ENCODE data around the gene RABGAP1L.
"Not testable (repeated sequence)": the region's sequence is repeated elsewhere in the genome, so short reads cannot be mapped to it uniquely, and the experiment has no call there.

Gene RABGAP1L

GRCh38 chr1:174393885-174394284, 234.6 kb downstream of the RABGAP1L start:
- H3K4me1 ChIP-seq (ENCODE audit: control insufficient read depth, insufficient read depth, low read length, poor library complexity, severe bottlenecking) = no peaks in the 10 kb centered on the region
- no peaks in the 10 kb centered on the region for H3K9me3 ChIP-seq (ENCODE audit: control insufficient read depth, low read length)
- peaks cover 3% of the 10 kb centered on the region for H3K36me3 ChIP-seq (ENCODE audit: control insufficient read depth, insufficient read depth, low read length)
- DNase-seq = no peak
- H3K27ac ChIP-seq (ENCODE audit: insufficient read depth, low read length, poor library complexity, severe bottlenecking) = no peak overlapping the region
- no peak overlapping the region for H3K4me3 ChIP-seq (ENCODE audit: insufficient read depth, low read depth, low read length, poor library complexity, severe bottlenecking)
- no peaks in the 10 kb centered on the region for H3K27me3 ChIP-seq (replicated peaks; ENCODE audit: control insufficient read depth, insufficient read depth, low read length, poor library complexity, severe bottlenecking)

- H3K4me3 ChIP-seq (ENCODE audit: insufficient read depth, low read depth, low read length, poor library complexity, severe bottlenecking) = no peak overlapping the region
- no peak for DNase-seq
- H3K4me1 ChIP-seq (ENCODE audit: control insufficient read depth, insufficient read depth, low read length, poor library complexity, severe bottlenecking) = no peaks in the 10 kb centered on the region
- H3K9me3 ChIP-seq (ENCODE audit: control insufficient read depth, low read length) = no peaks in the 10 kb centered on the region
- no peaks in the 10 kb centered on the region for H3K27me3 ChIP-seq (replicated peaks; ENCODE audit: control insufficient read depth, insufficient read depth, low read length, poor library complexity, severe bottlenecking)
- H3K36me3 ChIP-seq (ENCODE audit: control insufficient read depth, insufficient read depth, low read length) = peaks cover 3% of the 10 kb centered on the region
- no peak overlapping the region for H3K27ac ChIP-seq (ENCODE audit: insufficient read depth, low read length, poor library complexity, severe bottlenecking)
These were observed 237.9 kb downstream of the RABGAP1L start for GRCh38 chr1:174397261-174397660.

GRCh38 chr1:174398246-174398645, 238.9 kb downstream of the RABGAP1L start:
- H3K27ac ChIP-seq (ENCODE audit: insufficient read depth, low read length, poor library complexity, severe bottlenecking) = no peak overlapping the region
- H3K4me1 ChIP-seq (ENCODE audit: control insufficient read depth, insufficient read depth, low read length, poor library complexity, severe bottlenecking) = no peaks in the 10 kb centered on the region
- peaks cover 3% of the 10 kb centered on the region for H3K36me3 ChIP-seq (ENCODE audit: control insufficient read depth, insufficient read depth, low read length)
- no peak overlapping the region for H3K4me3 ChIP-seq (ENCODE audit: insufficient read depth, low read depth, low read length, poor library complexity, severe bottlenecking)
- H3K9me3 ChIP-seq (ENCODE audit: control insufficient read depth, low read length) = no peaks in the 10 kb centered on the region
- H3K27me3 ChIP-seq (replicated peaks; ENCODE audit: control insufficient read depth, insufficient read depth, low read length, poor library complexity, severe bottlenecking) = no peaks in the 10 kb centered on the region
- no peak for DNase-seq

GRCh38 chr1:174399211-174399610, 239.9 kb downstream of the RABGAP1L start:
- no peaks in the 10 kb centered on the region for H3K4me1 ChIP-seq (ENCODE audit: control insufficient read depth, insufficient read depth, low read length, poor library complexity, severe bottlenecking)
- H3K36me3 ChIP-seq (ENCODE audit: control insufficient read depth, insufficient read depth, low read length) = peaks cover 3% of the 10 kb centered on the region
- no peak overlapping the region for H3K4me3 ChIP-seq (ENCODE audit: insufficient read depth, low read depth, low read length, poor library complexity, severe bottlenecking)
- H3K27me3 ChIP-seq (replicated peaks; ENCODE audit: control insufficient read depth, insufficient read depth, low read length, poor library complexity, severe bottlenecking) = no peaks in the 10 kb centered on the region
- DNase-seq = no peak
- H3K9me3 ChIP-seq (ENCODE audit: control insufficient read depth, low read length) = no peaks in the 10 kb centered on the region
- no peak overlapping the region for H3K27ac ChIP-seq (ENCODE audit: insufficient read depth, low read length, poor library complexity, severe bottlenecking)

- DNase-seq = no peak
- H3K27ac ChIP-seq (ENCODE audit: insufficient read depth, low read length, poor library complexity, severe bottlenecking) = no peak overlapping the region
- H3K9me3 ChIP-seq (ENCODE audit: control insufficient read depth, low read length) = no peaks in the 10 kb centered on the region
- H3K4me3 ChIP-seq (ENCODE audit: insufficient read depth, low read depth, low read length, poor library complexity, severe bottlenecking) = no peak overlapping the region
- no peaks in the 10 kb centered on the region for H3K4me1 ChIP-seq (ENCODE audit: control insufficient read depth, insufficient read depth, low read length, poor library complexity, severe bottlenecking)
- no peaks in the 10 kb centered on the region for H3K27me3 ChIP-seq (replicated peaks; ENCODE audit: control insufficient read depth, insufficient read depth, low read length, poor library complexity, severe bottlenecking)
- peaks cover 3% of the 10 kb centered on the region for H3K36me3 ChIP-seq (ENCODE audit: control insufficient read depth, insufficient read depth, low read length)
These were observed 241.8 kb downstream of the RABGAP1L start for GRCh38 chr1:174401075-174401474.

GRCh38 chr1:174405219-174405618, 245.9 kb downstream of the RABGAP1L start:
- no peak for DNase-seq
- Histone ChIP-seq H3K36me3 (ENCODE audit: control insufficient read depth, insufficient read depth, low read length) (no peaks in the 10 kb centered on the region), H3K4me3 (ENCODE audit: insufficient read depth, low read depth, low read length, poor library complexity, severe bottlenecking) (no peak overlapping the region), H3K27ac (ENCODE audit: insufficient read depth, low read length, poor library complexity, severe bottlenecking) (no peak overlapping the region), H3K9me3 (ENCODE audit: control insufficient read depth, low read length) (no peaks in the 10 kb centered on the region), H3K4me1 (ENCODE audit: control insufficient read depth, insufficient read depth, low read length, poor library complexity, severe bottlenecking) (no peaks in the 10 kb centered on the region), H3K27me3 (replicated peaks; ENCODE audit: control insufficient read depth, insufficient read depth, low read length, poor library complexity, severe bottlenecking) (no peaks in the 10 kb centered on the region)

GRCh38 chr1:174406421-174406820, 247.1 kb downstream of the RABGAP1L start:
- Histone ChIP-seq H3K9me3 (ENCODE audit: control insufficient read depth, low read length) (no peaks in the 10 kb centered on the region), H3K4me1 (ENCODE audit: control insufficient read depth, insufficient read depth, low read length, poor library complexity, severe bottlenecking) (no peaks in the 10 kb centered on the region), H3K27ac (ENCODE audit: insufficient read depth, low read length, poor library complexity, severe bottlenecking) (no peak overlapping the region), H3K4me3 (ENCODE audit: insufficient read depth, low read depth, low read length, poor library complexity, severe bottlenecking) (no peak overlapping the region), H3K36me3 (ENCODE audit: control insufficient read depth, insufficient read depth, low read length) (no peaks in the 10 kb centered on the region), H3K27me3 (replicated peaks; ENCODE audit: control insufficient read depth, insufficient read depth, low read length, poor library complexity, severe bottlenecking) (no peaks in the 10 kb centered on the region)
- no peak for DNase-seq

GRCh38 chr1:174407665-174408064, 248.3 kb downstream of the RABGAP1L start:
- H3K27ac ChIP-seq (ENCODE audit: insufficient read depth, low read length, poor library complexity, severe bottlenecking) = no peak overlapping the region

GRCh38 chr1:174408146-174408545, 248.8 kb downstream of the RABGAP1L start:
- Histone ChIP-seq H3K27me3 (replicated peaks; ENCODE audit: control insufficient read depth, insufficient read depth, low read length, poor library complexity, severe bottlenecking) (no peaks in the 10 kb centered on the region), H3K4me1 (ENCODE audit: control insufficient read depth, insufficient read depth, low read length, poor library complexity, severe bottlenecking) (no peaks in the 10 kb centered on the region), H3K9me3 (ENCODE audit: control insufficient read depth, low read length) (no peaks in the 10 kb centered on the region), H3K4me3 (ENCODE audit: insufficient read depth, low read depth, low read length, poor library complexity, severe bottlenecking) (no peak overlapping the region), H3K27ac (ENCODE audit: insufficient read depth, low read length, poor library complexity, severe bottlenecking) (no peak overlapping the region), H3K36me3 (ENCODE audit: control insufficient read depth, insufficient read depth, low read length) (no peaks in the 10 kb centered on the region)
- no peak for DNase-seq

More at GRCh38 chr1:174407665-174408064, 248.3 kb downstream of the RABGAP1L start:
- Histone ChIP-seq H3K4me1 (ENCODE audit: control insufficient read depth, insufficient read depth, low read length, poor library complexity, severe bottlenecking) (no peaks in the 10 kb centered on the region), H3K9me3 (ENCODE audit: control insufficient read depth, low read length) (no peaks in the 10 kb centered on the region), H3K4me3 (ENCODE audit: insufficient read depth, low read depth, low read length, poor library complexity, severe bottlenecking) (no peak overlapping the region), H3K27me3 (replicated peaks; ENCODE audit: control insufficient read depth, insufficient read depth, low read length, poor library complexity, severe bottlenecking) (no peaks in the 10 kb centered on the region), H3K36me3 (ENCODE audit: control insufficient read depth, insufficient read depth, low read length) (no peaks in the 10 kb centered on the region)
- no peak for DNase-seq

GRCh38 chr1:174409801-174410200, 250.5 kb downstream of the RABGAP1L start:
- H3K36me3 ChIP-seq (ENCODE audit: control insufficient read depth, insufficient read depth, low read length); H3K27ac ChIP-seq (ENCODE audit: insufficient read depth, low read length, poor library complexity, severe bottlenecking); H3K4me3 ChIP-seq (ENCODE audit: insufficient read depth, low read depth, low read length, poor library complexity, severe bottlenecking); H3K4me1 ChIP-seq (ENCODE audit: control insufficient read depth, insufficient read depth, low read length, poor library complexity, severe bottlenecking); H3K9me3 ChIP-seq (ENCODE audit: control insufficient read depth, low read length); DNase-seq; H3K27me3 ChIP-seq (replicated peaks; ENCODE audit: control insufficient read depth, insufficient read depth, low read length, poor library complexity, severe bottlenecking): not testable (repeated sequence)

- no peaks in the 10 kb centered on the region for H3K27me3 ChIP-seq (replicated peaks; ENCODE audit: control insufficient read depth, insufficient read depth, low read length, poor library complexity, severe bottlenecking)
- no peaks in the 10 kb centered on the region for H3K4me1 ChIP-seq (ENCODE audit: control insufficient read depth, insufficient read depth, low read length, poor library complexity, severe bottlenecking)
- no peak overlapping the region for H3K27ac ChIP-seq (ENCODE audit: insufficient read depth, low read length, poor library complexity, severe bottlenecking)
- no peaks in the 10 kb centered on the region for H3K36me3 ChIP-seq (ENCODE audit: control insufficient read depth, insufficient read depth, low read length)
- DNase-seq = no peak
- H3K9me3 ChIP-seq (ENCODE audit: control insufficient read depth, low read length) = no peaks in the 10 kb centered on the region
- H3K4me3 ChIP-seq (ENCODE audit: insufficient read depth, low read depth, low read length, poor library complexity, severe bottlenecking) = no peak overlapping the region
These were observed 254.3 kb downstream of the RABGAP1L start for GRCh38 chr1:174413632-174414031.

Data from effector memory CD4-positive, alpha-beta T cell (primary cell).